A549 (cell line): ENCODE results near the gene ARSJ.

Experiments
- CTCF ChIP-seq: fragments of >200 bp; sonication (Bioruptor Twin); formaldehyde crosslinking; IDR thresholded peaks from 3 replicates; pipeline ENCODE4 v1.5.1; 2016
- ELK1 ChIP-seq: fragments of 150-350 bp; IDR thresholded peaks from 2 replicates; pipeline ENCODE4 v1.6.1; 2014; ENCODE audit warnings: low read depth, mild to moderate bottlenecking, low read length
- EP300 ChIP-seq, 2 experiments: fragments of >200 bp; sonication (Bioruptor Twin); formaldehyde crosslinking; IDR thresholded peaks; 2 replicates in 1 of 2; 3 replicates in 1 of 2; pipeline ENCODE4 v1.6.1; 2016 to 2017
- ESRRA ChIP-seq: fragments of 150-350 bp; IDR thresholded peaks from 2 replicates; pipeline ENCODE4 v1.6.1; 2014; ENCODE audit warnings: mild to moderate bottlenecking, low read length, borderline replicate concordance
- KDM1A ChIP-seq: fragments of 200-600 bp; sonication (generic); IDR thresholded peaks from 2 replicates; pipeline ENCODE4 v1.6.1; 2016; ENCODE audit warnings: low read depth, mild to moderate bottlenecking
- POLR2A ChIP-seq: IDR thresholded peaks from 2 replicates; pipeline ENCODE4 v1.6.1; 2012; ENCODE audit warnings: mild to moderate bottlenecking, low read length
- RAD21 ChIP-seq, 2 experiments: fragments of >200 bp in 1 of 2; sonication (Bioruptor Twin) in 1 of 2; formaldehyde crosslinking in 1 of 2; IDR thresholded peaks in 1 of 2; conservative IDR thresholded peaks in 1 of 2; 2 replicates in 1 of 2; 3 replicates in 1 of 2; pipeline ENCODE4 v1.6.1; 2012 to 2018; ENCODE audit warnings: inconsistent platforms in 1 of 2
- SMC3 ChIP-seq: fragments of >200 bp; sonication (Bioruptor Twin); formaldehyde crosslinking; IDR thresholded peaks from 3 replicates; pipeline ENCODE4 v1.6.1; 2018; ENCODE audit warnings: inconsistent platforms
- TFCP2L1 ChIP-seq: fragments of 250-450 bp; sonication (Bioruptor Pico); IDR thresholded peaks from 2 replicates; pipeline ENCODE4 v1.5.0; 2021; ENCODE audit warnings: mild to moderate bottlenecking

DNA sequence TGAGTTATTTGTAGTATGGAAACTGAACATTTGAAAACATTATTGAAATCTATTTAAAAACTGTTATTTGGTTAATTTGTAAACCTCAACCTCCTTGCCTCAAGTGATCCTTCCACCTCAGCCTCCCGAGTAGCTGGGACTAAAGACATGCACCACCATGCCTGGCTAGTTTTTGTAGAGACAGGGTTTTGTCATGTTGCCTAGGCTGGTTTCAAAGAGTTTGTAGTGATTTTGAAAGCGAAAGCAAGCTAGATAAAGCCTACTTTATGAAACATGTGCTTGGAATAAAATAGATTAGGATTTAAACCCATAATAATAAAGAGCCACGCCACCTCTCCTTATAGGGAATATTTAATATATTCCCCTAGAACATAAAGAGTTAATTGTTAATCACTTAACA is 23.5 kb downstream of the ARSJ start:
- no peak for TF ChIP-seq SMC3
- no peak for TF ChIP-seq RAD21 (conservative IDR thresholded peaks at IDR 0.05 in 1 of 2, IDR thresholded peaks at IDR 0.05 in 1 of 2)
- TF ChIP-seq ESRRA, result no peak
- no peak for TF ChIP-seq KDM1A
- TF ChIP-seq TFCP2L1 (CRISPR knock-in tag), result no peak
- no peak for TF ChIP-seq CTCF
- no peak for TF ChIP-seq ELK1
- TF ChIP-seq POLR2A, result no peak
- no peak for TF ChIP-seq EP300 (IDR thresholded peaks at IDR 0.05)
